Lung (tissue), 13 donors: Measurements from ENCODE around the gene WFDC9. TPM values are rescaled to one million over a fixed set of nuclear protein-coding genes. Genes with fewer than 3 reads are reported as not detected.
"Not testable (repeated sequence)": the region's sequence is repeated elsewhere in the genome, so short reads cannot be mapped to it uniquely, and the experiment has no call there.

ENCODE experiments used
- ATAC-seq: fragments of 200-7000 bp; cut with Tn5 transposase; one replicate; pipeline ENCODE4 v1.9.1; 2020; ENCODE audit warnings: moderate number of reproducible peaks; ENCODE audit not compliant: insufficient read depth, low FRiP score
- DNase-seq, 3 donors: peaks; one replicate each; pipeline ENCODE4 v3.0.0-alpha.2; 2013 to 2017
- H3K27ac ChIP-seq, 2 donors: one replicate each; pipeline ENCODE4 v1.5.1; 2013; ENCODE audit warnings: mild to moderate bottlenecking in 2 of 2, moderate library complexity in 2 of 2, control low read depth in 1 of 2, inconsistent platforms in 1 of 2, low read depth in 1 of 2, low read length in 1 of 2
- H3K27me3 ChIP-seq, 3 donors: one replicate each; pipeline ENCODE4 v1.5.1; 2013; ENCODE audit warnings: low read length in 2 of 3; ENCODE audit not compliant: control insufficient read depth in 3 of 3, insufficient read depth in 3 of 3
- H3K36me3 ChIP-seq, 4 donors: one replicate each; pipeline ENCODE4 v1.5.1; 2013; ENCODE audit warnings: low read length in 4 of 4, mild to moderate bottlenecking in 1 of 4, moderate library complexity in 1 of 4; ENCODE audit not compliant: control insufficient read depth in 4 of 4, insufficient read depth in 4 of 4
- H3K4me1 ChIP-seq, 5 donors: one replicate each; pipeline ENCODE4 v1.5.1; 2013; ENCODE audit warnings: low read length in 5 of 5, mild to moderate bottlenecking in 2 of 5, moderate library complexity in 1 of 5; ENCODE audit not compliant: control insufficient read depth in 5 of 5, insufficient read depth in 5 of 5
- H3K4me3 ChIP-seq: one replicate; pipeline ENCODE4 v1.5.1; 2013; ENCODE audit warnings: mild to moderate bottlenecking, control low read depth, moderate library complexity
- H3K9ac ChIP-seq, 2 donors: one replicate each; pipeline ENCODE4 v1.5.1; 2013; ENCODE audit warnings: low read length in 2 of 2, control low read depth in 1 of 2; ENCODE audit not compliant: insufficient read depth in 1 of 2
- H3K9me3 ChIP-seq, 4 donors: one replicate each; pipeline ENCODE4 v1.5.1; 2013; ENCODE audit warnings: low read length in 3 of 4, mild to moderate bottlenecking in 1 of 4, moderate library complexity in 1 of 4; ENCODE audit not compliant: control insufficient read depth in 4 of 4, insufficient read depth in 3 of 4
- CTCF ChIP-seq: IDR thresholded peaks from 2 replicates; pipeline ENCODE4 v1.5.1; 2012; ENCODE audit warnings: mild to moderate bottlenecking; ENCODE audit errors: control extremely low read depth, extremely low read depth
- WGBS, 2 donors: extraction: QIAGEN DNeasy Blood & Tissue Kit; methylation state at CpG; one replicate each; pipeline ENCODE4 v1.1.7; 2013; 5-methylcytosine and 5-hydroxymethylcytosine counted together
- polyA plus RNA-seq, 2 donors: library from polyadenylated mRNA; stranded (reverse); fragments of 200-250 nt; gene quantifications; one replicate each; pipeline ENCODE4 v1.2.1, GENCODE V29; 2013
- small RNA-seq: library from RNA; depleted of rRNA; stranded (forward); fragments of <200 nt; gene quantifications from one replicate; pipeline ENCODE3, GENCODE V24; 2014; ENCODE audit warnings: low replicate concordance
- total RNA-seq, 2 donors: library from RNA; depleted of rRNA in 1 of 2; stranded (reverse); fragments of >200 nt in 1 of 2; gene quantifications; one replicate each; pipeline ENCODE4 v1.2.1, GENCODE V29; 2014 to 2021
- donor health status: control.
- donor health status: control.
- donor health status: Bipolar disorder and iron deficiency.
- donor health status: healthy.
- donor health status: DM: yes; HTN: yes; CAD: no.

Gene WFDC9
- total and polyA plus RNA-seq, 4 donors, result not detected

DNA sequence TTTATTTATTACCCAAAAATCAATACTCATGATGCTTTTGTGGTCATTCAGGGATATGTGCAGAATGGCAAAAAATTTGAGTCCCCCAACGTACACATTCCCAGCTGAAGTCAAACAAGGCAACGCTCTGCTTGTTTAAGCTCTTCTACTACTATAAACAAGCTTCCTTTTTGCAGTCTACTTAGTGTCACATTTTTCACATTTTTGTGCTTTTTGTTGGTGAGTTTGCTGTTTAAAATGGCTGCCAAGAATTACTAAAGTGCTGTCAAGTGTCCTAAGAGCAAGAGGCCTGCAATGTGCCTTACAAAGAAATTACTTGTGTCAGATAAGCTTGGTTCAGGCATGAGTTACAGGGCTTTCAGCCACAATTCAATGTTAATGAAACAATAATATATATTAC is 54.1 kb downstream of the WFDC9 start:
- 35 to 61% methylated on average over 2 of the region's 2 CpGs for WGBS, 2 donors
- ATAC-seq, result no peak

DNA sequence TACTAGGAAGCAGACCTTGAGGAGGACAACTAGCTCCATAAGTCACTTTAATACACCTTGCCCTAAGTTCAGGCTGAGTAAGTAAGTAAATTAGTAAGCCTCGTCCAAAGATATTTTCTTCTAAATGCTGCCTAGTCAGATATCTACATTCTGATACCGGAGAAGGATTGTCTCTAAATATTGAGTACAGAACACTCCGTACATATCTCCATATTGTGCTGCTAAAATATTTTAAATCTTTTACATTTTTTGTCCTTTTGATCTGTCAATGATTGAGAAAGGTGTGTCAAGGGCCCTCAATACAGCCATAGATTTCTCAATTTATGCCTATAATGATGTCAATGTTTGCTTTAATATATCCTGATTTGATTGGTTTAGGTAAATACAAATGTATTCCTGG is 55.2 kb downstream of the WFDC9 start:
- Histone ChIP-seq H3K9me3 (no peaks in the 10 kb centered on the region), H3K4me1 (peaks cover 0 to 6% (median 0%) of the 10 kb centered on the region in 5 donors), H3K4me3 (no peak overlapping the region), H3K27me3 (peaks cover 0 to 3% (median 0%) of the 10 kb centered on the region in 3 donors), H3K9ac (no peak overlapping the region), H3K36me3 (no peaks in the 10 kb centered on the region), H3K27ac (peak overlapping the region in 1 of 2 donors; percentile 62)
- DNase-seq (no peak), ATAC-seq (no peak)
- 71 to 83% methylated on average over 3 of the region's 3 CpGs for WGBS, 2 donors
- no peak for TF ChIP-seq CTCF

More for the DNA sequence above, 54.1 kb downstream of the WFDC9 start:
- no peak overlapping the region for H3K27ac ChIP-seq
- H3K9ac ChIP-seq, result no peak overlapping the region
- no peaks in the 10 kb centered on the region for H3K9me3 ChIP-seq
- H3K4me3 ChIP-seq, result no peak overlapping the region
- H3K27me3 ChIP-seq, result peaks cover 0 to 3% (median 0%) of the 10 kb centered on the region in 3 donors
- TF ChIP-seq CTCF, result no peak
- peaks cover 0 to 6% (median 0%) of the 10 kb centered on the region in 5 donors for H3K4me1 ChIP-seq
- H3K36me3 ChIP-seq, result no peaks in the 10 kb centered on the region
- peak in 2 of 3 donors; percentile 67 to 82 for DNase-seq

GRCh38 chr20:45569650-45570049 is 61.4 kb downstream of the WFDC9 start:
- DNase-seq, H3K36me3 ChIP-seq, H3K9ac ChIP-seq, H3K9me3 ChIP-seq, H3K4me1 ChIP-seq, H3K4me3 ChIP-seq, ATAC-seq, H3K27me3 ChIP-seq, H3K27ac ChIP-seq: not testable (repeated sequence)
- 93 to 100% methylated on average over 1 of the region's 1 CpG for WGBS, 2 donors

DNA sequence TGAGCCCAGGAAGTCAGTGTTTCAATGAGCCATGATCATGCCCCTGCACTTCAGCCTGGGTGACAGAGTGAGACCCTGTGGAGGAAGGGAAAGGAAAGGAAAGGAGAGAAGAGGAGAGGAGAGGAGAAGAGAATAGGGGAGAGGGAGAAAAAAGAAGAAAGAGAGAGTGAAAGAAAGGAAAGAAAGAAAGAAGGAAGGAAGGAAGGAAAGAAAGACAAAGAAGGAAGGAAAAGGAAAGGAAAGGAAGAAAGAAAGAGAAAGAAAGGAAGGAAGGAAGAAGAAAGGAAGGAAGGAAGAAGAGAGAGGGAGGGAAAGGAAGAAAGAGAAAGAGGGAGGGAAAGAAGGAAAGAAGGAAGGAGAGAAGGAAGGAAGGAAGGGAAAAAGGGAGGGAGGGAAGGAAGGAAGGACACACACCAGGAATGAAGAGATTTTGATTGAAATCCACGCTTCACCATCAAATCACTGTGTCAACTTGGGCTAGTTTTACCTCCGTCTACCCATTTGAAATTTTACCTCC is 66.3 kb downstream of the WFDC9 start:
- 88 to 93% methylated on average over 2 of the region's 2 CpGs for WGBS, 2 donors
- H3K4me3 ChIP-seq, result no peak overlapping the region
- no peaks in the 10 kb centered on the region for H3K9me3 ChIP-seq
- H3K27ac ChIP-seq, result no peak overlapping the region
- TF ChIP-seq CTCF, result no peak
- DNase-seq (no peak), ATAC-seq (no peak)
- H3K4me1 ChIP-seq, result no peaks in the 10 kb centered on the region
- H3K27me3 ChIP-seq, result no peaks in the 10 kb centered on the region
- no peak overlapping the region for H3K9ac ChIP-seq
- no peaks in the 10 kb centered on the region for H3K36me3 ChIP-seq

Small RNA genes within 50 kb of the gene (small RNA-seq; reads per million reads assigned to genes)
- not detected for gene RNA5SP485

Other genes with a start within 250 kb of the WFDC9 start
- gene DBNDD2, start 223.0 kb downstream of the WFDC9 start, total RNA-seq, result 10 to 100 TPM; 11.7 to 61.1 TPM
- gene DBNDD2, start 223.0 kb downstream of the WFDC9 start, polyA plus RNA-seq, result 10 to 100 TPM; 54.6 to 75.4 TPM
- gene PIGT, start 215.1 kb downstream of the WFDC9 start, total RNA-seq, result 100 to 1,000 TPM in 1 of 2 donors, 10 to 100 TPM in 1; 33.6 to 107 TPM
- gene PIGT, start 215.1 kb downstream of the WFDC9 start, polyA plus RNA-seq, result 10 to 100 TPM; 71.6 to 73.0 TPM
- gene WFDC2, start 161.5 kb downstream of the WFDC9 start, total RNA-seq, result 100 to 1,000 TPM in 1 of 2 donors, 10 to 100 TPM in 1; 62.8 to 499 TPM
- 1,000 to 10,000 TPM in 1 of 2 donors, 100 to 1,000 TPM in 1; 547 to 1,020 TPM for gene WFDC2, start 161.5 kb downstream of the WFDC9 start, polyA plus RNA-seq
- gene SPINT3, start 115.7 kb downstream of the WFDC9 start, total RNA-seq, result not detected
- gene SPINT3, start 115.7 kb downstream of the WFDC9 start, polyA plus RNA-seq, result under 1 TPM in 1 of 2 donors, not detected in 1; 0.18 TPM
- 1 to 10 TPM in 1 of 2 donors, not detected in 1; 2.3 TPM for gene WFDC6, start 91.8 kb downstream of the WFDC9 start, total RNA-seq
- 1 to 10 TPM in 1 of 2 donors, under 1 TPM in 1; 0.24 to 1.0 TPM for gene WFDC6, start 91.8 kb downstream of the WFDC9 start, polyA plus RNA-seq
- 1 to 10 TPM in 1 of 2 donors, under 1 TPM in 1; 0.09 to 1.3 TPM for gene EPPIN, start 83.9 kb downstream of the WFDC9 start, total RNA-seq
- gene EPPIN, start 83.9 kb downstream of the WFDC9 start, polyA plus RNA-seq, result under 1 TPM; 0.13 to 0.53 TPM
- gene WFDC8, start 52.0 kb downstream of the WFDC9 start, total RNA-seq, result under 1 TPM in 1 of 2 donors, not detected in 1; 0.26 TPM
- gene WFDC8, start 52.0 kb downstream of the WFDC9 start, polyA plus RNA-seq, result not detected
- gene WFDC10A, start 1.5 kb downstream of the WFDC9 start, total RNA-seq, result not detected
- gene WFDC10A, start 1.5 kb downstream of the WFDC9 start, polyA plus RNA-seq, result not detected
- gene WFDC11, start 39.0 kb upstream of the WFDC9 start, total RNA-seq, result not detected
- not detected for gene WFDC11, start 39.0 kb upstream of the WFDC9 start, polyA plus RNA-seq
- under 1 TPM in 1 of 2 donors, not detected in 1; 0.17 TPM for gene WFDC13, start 70.8 kb upstream of the WFDC9 start, total RNA-seq
- gene WFDC13, start 70.8 kb upstream of the WFDC9 start, polyA plus RNA-seq, result under 1 TPM; 0.03 to 0.10 TPM
- 1 to 10 TPM in 1 of 2 donors, not detected in 1; 2.0 TPM for gene WFDC10B, start 73.7 kb upstream of the WFDC9 start, total RNA-seq
- 1 to 10 TPM; 1.5 to 2.0 TPM for gene WFDC10B, start 73.7 kb upstream of the WFDC9 start, polyA plus RNA-seq
- not detected for gene SPINT4, start 91.1 kb upstream of the WFDC9 start, total RNA-seq
- gene SPINT4, start 91.1 kb upstream of the WFDC9 start, polyA plus RNA-seq, result not detected
- gene WFDC3, start 160.6 kb upstream of the WFDC9 start, total RNA-seq, result 1 to 10 TPM; 1.8 to 3.6 TPM
- gene WFDC3, start 160.6 kb upstream of the WFDC9 start, polyA plus RNA-seq, result 10 to 100 TPM; 11.4 to 20.9 TPM
- 10 to 100 TPM; 21.1 to 38.5 TPM for gene DNTTIP1, start 160.7 kb upstream of the WFDC9 start, total RNA-seq
- 10 to 100 TPM; 66.4 to 72.1 TPM for gene DNTTIP1, start 160.7 kb upstream of the WFDC9 start, polyA plus RNA-seq
- 1 to 10 TPM; 2.5 to 3.9 TPM for gene UBE2C, start 181.4 kb upstream of the WFDC9 start, total RNA-seq
- gene UBE2C, start 181.4 kb upstream of the WFDC9 start, polyA plus RNA-seq, result 10 to 100 TPM in 1 of 2 donors, 1 to 10 TPM in 1; 7.2 to 17.0 TPM
- gene TNNC2, start 196.0 kb upstream of the WFDC9 start, total RNA-seq, result under 1 TPM in 1 of 2 donors, not detected in 1; 0.54 TPM
- 1 to 10 TPM; 1.1 to 1.5 TPM for gene TNNC2, start 196.0 kb upstream of the WFDC9 start, polyA plus RNA-seq
- gene SNX21, start 202.5 kb upstream of the WFDC9 start, total RNA-seq, result 10 to 100 TPM; 30.9 to 34.4 TPM
- 10 to 100 TPM; 15.9 to 16.2 TPM for gene SNX21, start 202.5 kb upstream of the WFDC9 start, polyA plus RNA-seq
- 10 to 100 TPM; 24.7 to 29.7 TPM for gene ACOT8, start 226.1 kb upstream of the WFDC9 start, total RNA-seq
- gene ACOT8, start 226.1 kb upstream of the WFDC9 start, polyA plus RNA-seq, result 10 to 100 TPM; 34.0 to 34.3 TPM
- 1 to 10 TPM; 3.7 to 5.2 TPM for gene ZSWIM3, start 226.3 kb upstream of the WFDC9 start, total RNA-seq
- 1 to 10 TPM; 1.7 to 3.0 TPM for gene ZSWIM3, start 226.3 kb upstream of the WFDC9 start, polyA plus RNA-seq
- 10 to 100 TPM in 1 of 2 donors, 1 to 10 TPM in 1; 5.2 to 11.1 TPM for gene ZSWIM1, start 249.9 kb upstream of the WFDC9 start, total RNA-seq
- 1 to 10 TPM; 3.7 to 5.2 TPM for gene ZSWIM1, start 249.9 kb upstream of the WFDC9 start, polyA plus RNA-seq